Measurements from ENCODE around the gene ATP5MC3. TPM values are rescaled to one million over a fixed set of nuclear protein-coding genes. Genes with fewer than 3 reads are reported as not detected.

ATP5MC3 gene
- total RNA-seq, 4 donors from 2014 or later = 202 to 358 (median 221) TPM

- ATAC-seq (peak; percentile 95 to 97), DNase-seq (peak; percentile 99)
- H3K36me3 ChIP-seq = no peaks in the 10 kb centered on the region
- no peaks in the 10 kb centered on the region for H3K9me3 ChIP-seq
- peak within 1 kb of the TSS; percentile 94 to 98 (median 96) for H3K27ac ChIP-seq
- peak within 1 kb of the TSS; percentile 82 to 95 (median 94) for H3K4me3 ChIP-seq
- TF ChIP-seq POLR2A (IDR thresholded peaks at IDR 0.05) (peak; percentile 59 to 83), CTCF (IDR thresholded peaks at IDR 0.05 in 4 of 5, conservative IDR thresholded peaks at IDR 0.05 in 1 of 5) (no peak)
- H3K27me3 ChIP-seq = no peaks in the 10 kb centered on the region
- in situ Hi-C loops (cut with MboI; ENCODE audit: low sequenced_read_pairs in 4 of 4) = loop anchor here in 2 of 4 donors (25.0 kb wide), 1 partner anchor 681 kb away; the partner anchor contains the start of gene GPR155 (in 2 of the 2)
- intact Hi-C loops (cut with DNase I; ENCODE audit: low total_unique reads) = loop anchor here (1.0 to 10.0 kb wide), 4 partner anchors 13 to 767 kb away; partner anchors contain the start of genes ATP5MC3 and GPR155
- H3K4me1 ChIP-seq = peaks cover 14 to 15% of the 10 kb centered on the region in 2 donors
These were observed 13.5 kb downstream of the ATP5MC3 start, which contains the start of gene ATF2 for GRCh38 chr2:175167792-175168563. TSS of gene ATF2 (minus strand) at chr2:175168203. CDS start at chr2:175136443, 31,760 bp downstream.

DNA sequence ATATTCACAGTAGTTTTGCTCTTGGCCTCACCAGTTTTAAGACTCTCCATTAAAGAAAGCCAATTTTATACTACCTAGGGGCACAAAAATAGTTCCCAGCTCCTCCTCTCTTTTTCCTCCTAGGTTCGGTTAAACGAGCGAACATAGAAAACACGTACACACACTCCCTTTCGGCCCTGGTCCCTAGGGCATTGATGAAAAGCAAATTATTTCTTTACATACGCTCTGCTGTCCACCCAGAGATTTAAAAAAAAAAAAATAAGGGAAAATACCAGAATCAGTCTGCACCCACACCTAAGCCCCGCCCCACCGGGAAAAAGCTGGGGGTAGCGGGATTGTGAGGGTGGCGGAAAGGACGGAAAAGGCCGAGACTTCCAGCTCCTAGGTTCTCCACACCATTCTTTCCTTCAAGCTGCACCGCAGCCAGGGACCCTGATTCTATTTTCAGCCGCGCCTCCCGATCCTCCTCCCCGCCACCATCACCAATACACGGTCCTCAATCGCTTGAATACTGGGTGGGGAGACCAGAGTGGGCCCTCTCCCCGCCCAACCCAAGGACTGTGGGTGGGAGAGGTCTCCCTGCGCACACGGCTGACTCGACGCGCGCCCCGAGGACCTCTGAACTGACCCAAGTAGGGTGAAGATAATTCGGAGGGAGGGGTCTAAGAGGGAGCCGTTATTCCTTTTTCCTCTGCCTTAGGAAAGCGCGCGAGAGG lies 14.3 kb downstream of the ATP5MC3 start:
- peak in 1 of 2 donors; percentile 16 for DNase-seq
- Histone ChIP-seq H3K36me3 (no peaks in the 10 kb centered on the region), H3K27me3 (no peaks in the 10 kb centered on the region), H3K4me1 (peaks cover 14 to 15% of the 10 kb centered on the region in 2 donors), H3K4me3 (peak overlapping the region; percentile 82 to 95 (median 94)), H3K27ac (peak overlapping the region; percentile 94 to 98 (median 96)), H3K9me3 (no peaks in the 10 kb centered on the region)
- intact Hi-C loops (cut with DNase I; ENCODE audit: low total_unique reads) = loop anchor here (10.0 kb wide), 1 partner anchor 768 kb away; no protein-coding TSS in a partner anchor
- peak; percentile 17 to 21 for ATAC-seq
- TF ChIP-seq POLR2A (IDR thresholded peaks at IDR 0.05) = no peak
- TF ChIP-seq CTCF (IDR thresholded peaks at IDR 0.05 in 4 of 5, conservative IDR thresholded peaks at IDR 0.05 in 1 of 5) = no peak
- in situ Hi-C loops (cut with MboI; ENCODE audit: low sequenced_read_pairs in 4 of 4) = loop anchor here in 2 of 4 donors (25.0 kb wide), 1 partner anchor 680 kb away; the partner anchor contains the start of gene GPR155 (in 2 of the 2)

GRCh38 chr2:175166216-175166824 lies 15.2 kb downstream of the ATP5MC3 start:
- no peaks in the 10 kb centered on the region for H3K36me3 ChIP-seq
- no peaks in the 10 kb centered on the region for H3K9me3 ChIP-seq
- no peak for TF ChIP-seq CTCF (IDR thresholded peaks at IDR 0.05 in 4 of 5, conservative IDR thresholded peaks at IDR 0.05 in 1 of 5)
- no peak for TF ChIP-seq POLR2A (IDR thresholded peaks at IDR 0.05)
- peak overlapping the region; percentile 82 to 95 (median 94) for H3K4me3 ChIP-seq
- intact Hi-C loops (cut with DNase I; ENCODE audit: low total_unique reads) = loop anchor here (10.0 kb wide), 1 partner anchor 768 kb away; no protein-coding TSS in a partner anchor
- in situ Hi-C loops (cut with MboI; ENCODE audit: low sequenced_read_pairs in 4 of 4) = loop anchor here in 2 of 4 donors (25.0 kb wide), 1 partner anchor 679 kb away; the partner anchor contains the start of gene GPR155 (in 2 of the 2)
- peaks cover 14 to 15% of the 10 kb centered on the region in 2 donors for H3K4me1 ChIP-seq
- H3K27me3 ChIP-seq = no peaks in the 10 kb centered on the region
- DNase-seq = no peak
- ATAC-seq = no peak
- peak overlapping the region; percentile 94 to 98 (median 96) for H3K27ac ChIP-seq

GRCh38 chr2:175164235-175164634 lies 17.3 kb downstream of the ATP5MC3 start:
- DNase-seq = no peak
- Histone ChIP-seq H3K27ac (no peak overlapping the region), H3K4me1 (peaks cover 10 to 15% of the 10 kb centered on the region in 2 donors), H3K36me3 (no peaks in the 10 kb centered on the region), H3K4me3 (no peak overlapping the region), H3K27me3 (no peaks in the 10 kb centered on the region), H3K9me3 (no peaks in the 10 kb centered on the region)
- intact Hi-C loops (cut with DNase I; ENCODE audit: low total_unique reads) = loop anchor here (10.0 kb wide), 1 partner anchor 771 kb away; no protein-coding TSS in a partner anchor
- ATAC-seq = no peak
- TF ChIP-seq POLR2A (IDR thresholded peaks at IDR 0.05) (no peak), CTCF (IDR thresholded peaks at IDR 0.05 in 4 of 5, conservative IDR thresholded peaks at IDR 0.05 in 1 of 5) (no peak)
- in situ Hi-C loops (cut with MboI; ENCODE audit: low sequenced_read_pairs in 4 of 4) = loop anchor here in 2 of 4 donors (25.0 kb wide), 1 partner anchor 677 kb away; the partner anchor contains the start of gene GPR155 (in 2 of the 2)
